Fibroblast of lung (primary cell): ENCODE measurements around the gene FRY.

Experiments used
- EZH2 ChIP-seq: IDR thresholded peaks from 2 replicates; pipeline ENCODE4 v1.5.1; 2012; ENCODE audit warnings: low read length, control low read depth, mild to moderate bottlenecking; ENCODE audit errors: missing control alignments
- TF ChIP-seq, protein P1 (sequence below), 2 donors: IDR thresholded peaks in 1 of 2; conservative IDR thresholded peaks in 1 of 2; 1 replicate in 1 of 2; 2 replicates in 1 of 2; pipeline ENCODE4 v1.5.1; 2011 to 2012; ENCODE audit warnings: low read length in 2 of 2, control low read depth in 1 of 2, inconsistent platforms in 1 of 2, low read depth in 1 of 2, mild to moderate bottlenecking in 1 of 2

DNA sequence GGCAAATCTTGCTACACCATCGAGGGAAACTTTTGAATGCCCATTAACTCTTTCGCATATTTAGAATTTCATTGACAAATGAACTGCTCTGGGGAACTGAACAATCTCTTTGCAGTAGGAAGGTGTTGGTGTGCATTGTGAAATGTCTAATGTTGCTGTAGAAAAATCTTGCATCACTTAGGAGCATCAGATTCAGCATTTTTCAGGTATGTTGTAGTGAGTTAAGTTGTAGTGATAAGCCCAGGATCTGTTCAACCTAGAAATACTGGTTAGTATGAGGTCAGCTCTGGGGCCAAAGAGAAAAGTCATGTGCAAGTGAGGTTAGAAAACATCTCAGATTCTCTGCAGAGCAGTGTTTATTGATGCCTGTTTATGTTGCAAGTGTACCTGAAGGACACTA, 4.1 kb downstream of the FRY start:
- TF ChIP-seq, protein P1, sequence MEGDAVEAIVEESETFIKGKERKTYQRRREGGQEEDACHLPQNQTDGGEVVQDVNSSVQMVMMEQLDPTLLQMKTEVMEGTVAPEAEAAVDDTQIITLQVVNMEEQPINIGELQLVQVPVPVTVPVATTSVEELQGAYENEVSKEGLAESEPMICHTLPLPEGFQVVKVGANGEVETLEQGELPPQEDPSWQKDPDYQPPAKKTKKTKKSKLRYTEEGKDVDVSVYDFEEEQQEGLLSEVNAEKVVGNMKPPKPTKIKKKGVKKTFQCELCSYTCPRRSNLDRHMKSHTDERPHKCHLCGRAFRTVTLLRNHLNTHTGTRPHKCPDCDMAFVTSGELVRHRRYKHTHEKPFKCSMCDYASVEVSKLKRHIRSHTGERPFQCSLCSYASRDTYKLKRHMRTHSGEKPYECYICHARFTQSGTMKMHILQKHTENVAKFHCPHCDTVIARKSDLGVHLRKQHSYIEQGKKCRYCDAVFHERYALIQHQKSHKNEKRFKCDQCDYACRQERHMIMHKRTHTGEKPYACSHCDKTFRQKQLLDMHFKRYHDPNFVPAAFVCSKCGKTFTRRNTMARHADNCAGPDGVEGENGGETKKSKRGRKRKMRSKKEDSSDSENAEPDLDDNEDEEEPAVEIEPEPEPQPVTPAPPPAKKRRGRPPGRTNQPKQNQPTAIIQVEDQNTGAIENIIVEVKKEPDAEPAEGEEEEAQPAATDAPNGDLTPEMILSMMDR (conservative IDR thresholded peaks at IDR 0.05 in 1 of 2, IDR thresholded peaks at IDR 0.05 in 1 of 2; ENCODE audit: low read depth in 1 of 2, low read length in 2 of 2), result no peak
- no peak for TF ChIP-seq EZH2
